Trophoblast cell (in vitro differentiated cells and primary cell): ENCODE measurements around the gene FNDC3B.

Experiments
- DNase-seq, 2 donors: peaks; one replicate each; pipeline ENCODE4 v3.0.0-alpha.2; 2016
- H2AFZ ChIP-seq: 2 replicates; pipeline ENCODE4 v1.6.1; 2013; ENCODE audit warnings: low read length, moderate library complexity, mild to moderate bottlenecking; ENCODE audit not compliant: insufficient read depth, poor library complexity
- H2AK5ac ChIP-seq: 2 replicates; pipeline ENCODE4 v1.6.1; 2013; ENCODE audit warnings: mild to moderate bottlenecking, low read length
- H2BK120ac ChIP-seq: 2 replicates; pipeline ENCODE4 v1.6.1; 2013; ENCODE audit warnings: low read length, mild to moderate bottlenecking, moderate library complexity; ENCODE audit not compliant: insufficient read depth, poor library complexity
- H2BK12ac ChIP-seq: 2 replicates; pipeline ENCODE4 v1.6.1; 2013; ENCODE audit warnings: mild to moderate bottlenecking, low read length, moderate library complexity
- H2BK5ac ChIP-seq: 2 replicates; pipeline ENCODE4 v1.6.1; 2013; ENCODE audit warnings: low read length, low read depth, moderate library complexity, mild to moderate bottlenecking; ENCODE audit not compliant: poor library complexity
- H3K14ac ChIP-seq: 2 replicates; pipeline ENCODE4 v1.6.1; 2013; ENCODE audit warnings: mild to moderate bottlenecking, low read length
- H3K18ac ChIP-seq: 2 replicates; pipeline ENCODE4 v1.6.1; 2013; ENCODE audit warnings: mild to moderate bottlenecking, low read length
- H3K23ac ChIP-seq: 2 replicates; pipeline ENCODE4 v1.6.1; 2013; ENCODE audit warnings: low read length
- H3K27ac ChIP-seq: 2 replicates; pipeline ENCODE4 v1.5.1; 2013; ENCODE audit warnings: low read depth, mild to moderate bottlenecking, inconsistent platforms, low read length, moderate library complexity
- H3K27me3 ChIP-seq: 2 replicates; pipeline ENCODE4 v1.6.1; 2013; ENCODE audit warnings: inconsistent platforms, mild to moderate bottlenecking, low read length, moderate library complexity; ENCODE audit not compliant: insufficient read depth
- H3K36me3 ChIP-seq, 2 experiments: 1 replicate in 1 of 2; 2 replicates in 1 of 2; pipeline ENCODE4 v1.6.1; 2013; ENCODE audit warnings: low read length in 2 of 2, mild to moderate bottlenecking in 2 of 2, moderate library complexity in 1 of 2; ENCODE audit not compliant: insufficient read depth in 2 of 2, control insufficient read depth in 1 of 2
- H3K4ac ChIP-seq: 2 replicates; pipeline ENCODE4 v1.6.1; 2013; ENCODE audit warnings: low read depth, mild to moderate bottlenecking, low read length, moderate library complexity
- H3K4me1 ChIP-seq, 2 experiments: 1 replicate in 1 of 2; 2 replicates in 1 of 2; pipeline ENCODE4 v1.6.1; 2013; ENCODE audit warnings: low read length in 2 of 2, mild to moderate bottlenecking in 2 of 2, moderate library complexity in 1 of 2; ENCODE audit not compliant: insufficient read depth in 2 of 2, control insufficient read depth in 1 of 2
- H3K4me2 ChIP-seq: 2 replicates; pipeline ENCODE4 v1.6.1; 2013; ENCODE audit warnings: inconsistent platforms, mild to moderate bottlenecking, low read length, moderate library complexity
- H3K4me3 ChIP-seq: 2 replicates; pipeline ENCODE4 v1.5.1; 2013; ENCODE audit warnings: mild to moderate bottlenecking, low read depth, low read length, inconsistent platforms
- H3K79me1 ChIP-seq: one replicate; pipeline ENCODE4 v1.6.1; 2013; ENCODE audit warnings: low read length
- H3K79me2 ChIP-seq: 2 replicates; pipeline ENCODE4 v1.6.1; 2013; ENCODE audit warnings: low read length, mild to moderate bottlenecking; ENCODE audit not compliant: control insufficient read depth, insufficient read depth, poor library complexity
- H3K9ac ChIP-seq: 2 replicates; pipeline ENCODE4 v1.6.1; 2013; ENCODE audit warnings: mild to moderate bottlenecking, low read length
- H3K9me3 ChIP-seq: 2 replicates; pipeline ENCODE4 v1.6.1; 2013; ENCODE audit warnings: low read depth, mild to moderate bottlenecking, control low read depth, inconsistent platforms, low read length; ENCODE audit not compliant: insufficient read depth
- H4K12ac ChIP-seq: 2 replicates; pipeline ENCODE4 v1.6.1; 2013; ENCODE audit warnings: low read depth, mild to moderate bottlenecking, low read length, moderate library complexity
- H4K8ac ChIP-seq: 2 replicates; pipeline ENCODE4 v1.6.1; 2013; ENCODE audit warnings: low read depth, mild to moderate bottlenecking, low read length, moderate library complexity
- H4K91ac ChIP-seq: one replicate; pipeline ENCODE4 v1.6.1; 2013; ENCODE audit warnings: low read depth, mild to moderate bottlenecking, low read length, moderate library complexity
- WGBS: extraction: QIAGEN DNeasy Blood & Tissue Kit; methylation state at CpG from one replicate; pipeline ENCODE4 v1.1.7; 2013; ENCODE audit warnings: missing lambda C conversion rate; ENCODE audit not compliant: insufficient read length, insufficient coverage; ENCODE audit errors: extremely low coverage; 5-methylcytosine and 5-hydroxymethylcytosine counted together

Gene FNDC3B

DNA sequence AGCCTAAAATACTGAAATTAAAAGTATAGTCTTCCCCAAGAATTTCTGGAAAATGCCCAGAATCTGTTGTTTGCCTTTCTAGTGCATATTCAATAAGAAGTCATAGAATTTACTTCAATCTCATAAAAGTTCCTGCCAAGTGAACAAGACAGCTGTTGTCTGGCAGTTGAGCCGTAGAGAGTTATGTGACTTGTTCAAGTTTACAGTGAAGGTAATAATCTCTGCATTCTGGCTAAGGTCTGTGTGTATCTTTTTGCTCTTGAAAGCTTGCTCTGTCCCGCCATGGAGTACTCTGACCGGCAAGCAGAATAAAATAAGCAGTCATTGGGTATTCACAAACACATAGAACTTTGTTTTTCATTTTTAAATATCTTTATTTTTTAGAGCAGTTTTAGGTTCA is 331.0 kb downstream of the FNDC3B start:
- Histone ChIP-seq H4K8ac (no peak overlapping the region), H3K4ac (no peak overlapping the region)
- WGBS: no CpG with 5 or more reads among the region's 3 CpGs

GRCh38 chr3:172371544-172371943 is 332.2 kb downstream of the FNDC3B start:
- DNase-seq: no peak
- H3K79me1 ChIP-seq: no peaks in the 10 kb centered on the region
- peaks cover 9 to 22% of the 10 kb centered on the region in 2 experiments for H3K36me3 ChIP-seq
- no peaks in the 10 kb centered on the region for H3K79me2 ChIP-seq
- H3K27ac ChIP-seq: no peak overlapping the region
- no CpG with 5 or more reads among the region's 4 CpGs for WGBS
- no peak overlapping the region for H3K4ac ChIP-seq
- no peak overlapping the region for H4K91ac ChIP-seq
- no peaks in the 10 kb centered on the region for H3K9me3 ChIP-seq
- no peak overlapping the region for H4K12ac ChIP-seq
- no peak overlapping the region for H3K23ac ChIP-seq
- no peak overlapping the region for H2BK120ac ChIP-seq
- H3K18ac ChIP-seq: no peak overlapping the region
- H3K9ac ChIP-seq: no peak overlapping the region
- H3K4me1 ChIP-seq: no peaks in the 10 kb centered on the region
- no peaks in the 10 kb centered on the region for H3K27me3 ChIP-seq
- no peak overlapping the region for H2BK5ac ChIP-seq
- no peak overlapping the region for H3K14ac ChIP-seq
- no peak overlapping the region for H3K4me2 ChIP-seq
- H3K4me3 ChIP-seq: no peak overlapping the region
- no peak overlapping the region for H2AFZ ChIP-seq
- no peak overlapping the region for H2BK12ac ChIP-seq
- no peak overlapping the region for H2AK5ac ChIP-seq
- no peak overlapping the region for H4K8ac ChIP-seq

More for the DNA sequence above, 331.0 kb downstream of the FNDC3B start:
- H3K79me2 ChIP-seq: no peaks in the 10 kb centered on the region
- H3K27me3 ChIP-seq: no peaks in the 10 kb centered on the region
- no peak overlapping the region for H4K12ac ChIP-seq
- H2BK12ac ChIP-seq: no peak overlapping the region
- no peak overlapping the region for H3K4me2 ChIP-seq
- no peak overlapping the region for H3K23ac ChIP-seq
- no peak overlapping the region for H2AK5ac ChIP-seq
- no peak overlapping the region for H2AFZ ChIP-seq
- H3K79me1 ChIP-seq: no peaks in the 10 kb centered on the region
- H2BK120ac ChIP-seq: no peak overlapping the region
- no peak for DNase-seq
- H3K18ac ChIP-seq: no peak overlapping the region
- H3K4me3 ChIP-seq: no peak overlapping the region
- no peak overlapping the region for H3K9ac ChIP-seq
- H3K36me3 ChIP-seq: peaks cover 9 to 22% of the 10 kb centered on the region in 2 experiments
- no peak overlapping the region for H3K14ac ChIP-seq
- H2BK5ac ChIP-seq: no peak overlapping the region
- no peak overlapping the region for H4K91ac ChIP-seq
- H3K9me3 ChIP-seq: no peaks in the 10 kb centered on the region
- H3K27ac ChIP-seq: no peak overlapping the region
- no peaks in the 10 kb centered on the region for H3K4me1 ChIP-seq

GRCh38 chr3:172372895-172373294 is 333.5 kb downstream of the FNDC3B start:
- Histone ChIP-seq H3K79me2 (no peaks in the 10 kb centered on the region), H3K14ac (no peak overlapping the region), H3K9ac (no peak overlapping the region), H4K12ac (no peak overlapping the region), H4K8ac (no peak overlapping the region), H3K23ac (no peak overlapping the region), H3K27ac (no peak overlapping the region), H2BK12ac (no peak overlapping the region), H3K4me2 (no peak overlapping the region), H3K4me3 (no peak overlapping the region), H4K91ac (no peak overlapping the region), H2BK5ac (no peak overlapping the region), H3K36me3 (peaks cover 11 to 26% of the 10 kb centered on the region in 2 experiments), H3K27me3 (no peaks in the 10 kb centered on the region), H2AK5ac (no peak overlapping the region), H3K9me3 (no peaks in the 10 kb centered on the region), H3K79me1 (no peaks in the 10 kb centered on the region), H2AFZ (no peak overlapping the region), H3K4me1 (no peaks in the 10 kb centered on the region), H2BK120ac (no peak overlapping the region), H3K4ac (no peak overlapping the region), H3K18ac (no peak overlapping the region)
- no CpG with 5 or more reads among the region's 4 CpGs for WGBS
- DNase-seq: no peak

GRCh38 chr3:172373912-172374311 is 334.5 kb downstream of the FNDC3B start:
- H2BK120ac ChIP-seq: no peak overlapping the region
- DNase-seq: no peak
- no peaks in the 10 kb centered on the region for H3K79me1 ChIP-seq
- H3K23ac ChIP-seq: no peak overlapping the region
- WGBS: no CpG with 5 or more reads among the region's 5 CpGs
- no peaks in the 10 kb centered on the region for H3K9me3 ChIP-seq
- H3K14ac ChIP-seq: no peak overlapping the region
- no peak overlapping the region for H3K4me3 ChIP-seq
- H3K36me3 ChIP-seq: peaks cover 13 to 33% of the 10 kb centered on the region in 2 experiments
- no peak overlapping the region for H3K27ac ChIP-seq
- no peak overlapping the region for H4K8ac ChIP-seq
- no peaks in the 10 kb centered on the region for H3K27me3 ChIP-seq
- no peak overlapping the region for H4K91ac ChIP-seq
- H3K4me1 ChIP-seq: no peaks in the 10 kb centered on the region
- H3K79me2 ChIP-seq: no peaks in the 10 kb centered on the region
- no peak overlapping the region for H4K12ac ChIP-seq
- no peak overlapping the region for H2AK5ac ChIP-seq
- H3K18ac ChIP-seq: no peak overlapping the region
- no peak overlapping the region for H2AFZ ChIP-seq
- H2BK5ac ChIP-seq: no peak overlapping the region
- H2BK12ac ChIP-seq: no peak overlapping the region
- no peak overlapping the region for H3K4me2 ChIP-seq
- no peak overlapping the region for H3K4ac ChIP-seq
- no peak overlapping the region for H3K9ac ChIP-seq
